ENCODE results near the gene RRBP1.

The RRBP1 gene

GRCh38 chr20:17641520-17641964 is 40.5 kb downstream of the RRBP1 start:
- no peak for DNase-seq
- Histone ChIP-seq H3K36me3 (peaks cover 12 to 56% (median 30%) of the 10 kb centered on the region in 3 donors), H3K27me3 (no peaks in the 10 kb centered on the region), H3K9me3 (no peaks in the 10 kb centered on the region), H3K27ac (peak overlapping the region; percentile 12 to 65), H3K4me1 (peaks cover 0 to 59% (median 45%) of the 10 kb centered on the region in 4 donors), H3K4me3 (no peak overlapping the region)
- intact Hi-C loops (cut with DNase I; ENCODE audit: low total_unique reads): no loop called here
- TF ChIP-seq CTCF (IDR thresholded peaks at IDR 0.05): no peak

GRCh38 chr20:17640875-17641378 is 41.1 kb downstream of the RRBP1 start:
- Histone ChIP-seq H3K9me3 (no peaks in the 10 kb centered on the region), H3K4me1 (peaks cover 0 to 65% (median 50%) of the 10 kb centered on the region in 4 donors), H3K36me3 (peaks cover 12 to 63% (median 30%) of the 10 kb centered on the region in 3 donors), H3K27ac (peak overlapping the region in 1 of 2 donors; percentile 65), H3K4me3 (no peak overlapping the region), H3K27me3 (no peaks in the 10 kb centered on the region)
- intact Hi-C loops (cut with DNase I; ENCODE audit: low total_unique reads): no loop called here
- no peak for TF ChIP-seq CTCF (IDR thresholded peaks at IDR 0.05)
- no peak for DNase-seq

- no peak for TF ChIP-seq CTCF (IDR thresholded peaks at IDR 0.05)
- no peaks in the 10 kb centered on the region for H3K9me3 ChIP-seq
- H3K27ac ChIP-seq: no peak overlapping the region
- H3K4me3 ChIP-seq: no peak overlapping the region
- no peaks in the 10 kb centered on the region for H3K27me3 ChIP-seq
- peaks cover 0 to 71% (median 56%) of the 10 kb centered on the region in 4 donors for H3K4me1 ChIP-seq
- intact Hi-C loops (cut with DNase I; ENCODE audit: low total_unique reads): no loop called here
- peaks cover 12 to 69% (median 30%) of the 10 kb centered on the region in 3 donors for H3K36me3 ChIP-seq
- DNase-seq: no peak
These were observed 41.7 kb downstream of the RRBP1 start for GRCh38 chr20:17640146-17640874.

- DNase-seq: no peak
- no peak for TF ChIP-seq CTCF (IDR thresholded peaks at IDR 0.05)
- H3K9me3 ChIP-seq: no peaks in the 10 kb centered on the region
- H3K27ac ChIP-seq: no peak overlapping the region
- peaks cover 0 to 73% (median 58%) of the 10 kb centered on the region in 4 donors for H3K4me1 ChIP-seq
- H3K4me3 ChIP-seq: no peak overlapping the region
- intact Hi-C loops (cut with DNase I; ENCODE audit: low total_unique reads): no loop called here
- H3K27me3 ChIP-seq: no peaks in the 10 kb centered on the region
- H3K36me3 ChIP-seq: peaks cover 12 to 83% (median 32%) of the 10 kb centered on the region in 3 donors
These were observed 43.1 kb downstream of the RRBP1 start for GRCh38 chr20:17638835-17639407.

- Histone ChIP-seq H3K27me3 (no peaks in the 10 kb centered on the region), H3K36me3 (peaks cover 12 to 91% (median 40%) of the 10 kb centered on the region in 3 donors), H3K4me1 (peaks cover 0 to 68% (median 53%) of the 10 kb centered on the region in 4 donors), H3K9me3 (no peaks in the 10 kb centered on the region), H3K27ac (peak overlapping the region in 1 of 2 donors; percentile 71), H3K4me3 (no peak overlapping the region)
- no peak for DNase-seq
- TF ChIP-seq CTCF (IDR thresholded peaks at IDR 0.05): no peak
- intact Hi-C loops (cut with DNase I; ENCODE audit: low total_unique reads): no loop called here
These were observed 43.9 kb downstream of the RRBP1 start for GRCh38 chr20:17637985-17638640.

Measured in tibial artery (tissue), 4 donors.